ENCODE data around the gene RBM38.
"Not testable (repeated sequence)": the region's sequence is repeated elsewhere in the genome, so short reads cannot be mapped to it uniquely, and the experiment has no call there.

The RBM38 gene

DNA sequence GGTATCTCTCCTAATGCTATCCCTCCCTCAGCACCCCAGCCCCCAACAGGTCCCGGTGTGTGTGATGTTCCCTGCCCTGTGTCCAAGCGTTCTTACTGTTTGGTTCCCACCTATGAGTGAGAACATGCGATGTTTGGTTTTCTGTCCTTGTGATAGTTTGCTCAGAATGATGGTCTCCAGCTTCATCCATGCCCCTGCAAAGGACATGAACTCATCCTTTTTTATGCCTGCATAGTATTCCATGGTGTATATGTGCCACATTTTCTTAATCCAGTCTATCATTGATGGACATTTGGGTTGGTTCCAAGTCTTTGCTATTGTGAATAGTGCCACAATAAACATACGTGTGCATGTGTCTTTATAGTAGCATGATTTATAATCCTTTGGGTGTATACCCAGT, 28.3 kb downstream of the RBM38 start:
- not testable (repeated sequence) for DNase-seq (ENCODE audit: low read depth)

DNA sequence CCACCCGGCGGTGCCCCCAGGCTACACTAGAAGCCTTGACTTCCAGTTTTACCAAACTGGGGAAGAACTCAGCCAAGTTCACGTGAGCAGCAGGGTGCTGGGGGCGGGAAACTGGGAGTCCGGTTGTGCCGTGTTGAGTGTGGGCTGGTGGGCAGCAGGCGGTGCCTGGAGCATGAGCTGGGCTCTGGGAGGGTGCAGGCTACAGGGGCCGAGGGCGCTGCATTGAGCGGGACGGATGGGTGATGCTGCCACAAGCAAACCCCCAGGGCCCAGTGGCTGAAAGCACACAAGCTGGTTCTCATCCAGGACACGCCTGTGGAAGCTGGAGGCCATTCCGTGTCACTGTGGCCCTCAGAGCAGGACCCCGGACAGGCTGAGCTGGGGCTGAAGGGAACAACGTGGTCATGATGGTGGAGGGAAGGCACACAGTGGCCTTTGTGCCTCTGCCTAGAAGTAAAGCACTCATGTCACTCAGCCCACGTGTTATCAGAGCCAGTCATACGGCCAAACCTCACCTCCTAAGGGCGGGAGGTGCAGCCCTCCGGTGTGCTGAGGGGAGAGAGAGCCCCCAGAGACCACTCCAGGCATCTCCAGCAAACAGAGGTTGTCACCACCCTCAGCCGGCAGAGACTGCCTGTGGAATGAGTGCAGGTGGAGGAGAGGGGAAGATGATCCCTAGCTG, 29.5 kb downstream of the RBM38 start:
- no peak for DNase-seq (ENCODE audit: low read depth)

DNA sequence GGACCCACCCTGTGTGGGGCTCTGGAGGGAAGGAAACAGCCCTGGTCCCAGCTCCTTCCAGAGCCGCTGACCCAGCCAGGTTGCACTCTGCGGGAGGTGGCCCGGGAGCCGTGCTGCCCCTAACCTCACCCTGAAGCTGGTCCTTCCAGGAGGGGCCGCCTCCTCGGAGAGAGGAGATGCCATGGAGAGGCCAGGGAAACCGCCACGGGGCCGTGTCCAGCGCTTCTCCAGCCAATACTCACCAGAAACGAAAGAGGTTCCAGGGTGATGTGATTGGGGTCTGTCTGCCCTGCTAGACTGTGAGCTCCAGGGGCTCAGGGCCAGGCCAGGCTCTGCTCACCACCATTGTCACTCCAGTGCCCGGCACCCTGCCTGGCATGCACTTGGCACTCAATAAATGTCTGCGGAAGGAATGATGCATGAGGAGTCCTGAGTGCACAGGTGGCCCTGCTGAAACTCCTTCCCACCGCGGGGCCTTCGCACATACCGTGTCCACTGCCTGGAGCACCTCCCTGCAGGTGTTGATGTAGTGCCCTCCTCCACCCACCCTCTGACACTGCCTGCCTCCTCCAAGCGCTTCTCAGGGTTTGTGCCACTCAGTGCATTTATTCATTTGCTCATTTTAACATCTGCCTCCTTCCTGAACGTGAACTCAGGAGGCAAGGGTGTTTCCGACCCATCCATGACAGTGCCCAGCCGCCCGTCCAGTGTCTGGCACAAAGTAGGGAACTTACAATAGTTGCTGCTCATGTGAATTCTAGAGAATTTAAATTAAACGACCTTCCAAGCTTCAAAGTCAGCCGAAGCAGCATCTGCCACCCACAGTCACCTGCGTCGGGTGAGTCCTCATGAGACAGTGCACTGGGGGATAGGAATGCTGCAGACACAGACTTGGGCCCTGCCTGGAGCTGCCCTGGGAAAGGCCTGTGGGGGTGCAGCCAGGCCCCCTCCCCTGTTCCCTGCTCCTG, 30.3 kb downstream of the RBM38 start:
- no peak for DNase-seq (ENCODE audit: low read depth)

DNA sequence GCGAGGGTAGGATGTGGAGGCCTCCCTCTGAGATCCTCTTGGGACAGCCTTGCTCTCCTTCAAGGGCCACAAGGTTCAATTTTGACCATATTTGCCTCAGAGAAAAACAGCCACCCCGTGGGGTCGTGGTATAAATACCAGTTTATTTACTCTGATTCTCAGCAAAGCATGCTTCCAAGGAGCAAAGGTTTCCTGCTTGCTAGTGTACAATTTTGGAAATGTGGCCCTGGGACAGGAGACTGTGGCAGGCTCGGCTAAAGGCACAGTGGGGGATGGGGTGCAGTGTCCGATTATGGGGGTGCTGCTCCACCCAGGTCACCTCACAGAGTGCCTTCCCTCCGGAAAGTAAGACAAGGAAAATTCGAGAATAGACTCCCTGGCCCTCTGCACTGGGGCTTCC, 31.1 kb downstream of the RBM38 start:
- DNase-seq (ENCODE audit: low read depth), result no peak

DNA sequence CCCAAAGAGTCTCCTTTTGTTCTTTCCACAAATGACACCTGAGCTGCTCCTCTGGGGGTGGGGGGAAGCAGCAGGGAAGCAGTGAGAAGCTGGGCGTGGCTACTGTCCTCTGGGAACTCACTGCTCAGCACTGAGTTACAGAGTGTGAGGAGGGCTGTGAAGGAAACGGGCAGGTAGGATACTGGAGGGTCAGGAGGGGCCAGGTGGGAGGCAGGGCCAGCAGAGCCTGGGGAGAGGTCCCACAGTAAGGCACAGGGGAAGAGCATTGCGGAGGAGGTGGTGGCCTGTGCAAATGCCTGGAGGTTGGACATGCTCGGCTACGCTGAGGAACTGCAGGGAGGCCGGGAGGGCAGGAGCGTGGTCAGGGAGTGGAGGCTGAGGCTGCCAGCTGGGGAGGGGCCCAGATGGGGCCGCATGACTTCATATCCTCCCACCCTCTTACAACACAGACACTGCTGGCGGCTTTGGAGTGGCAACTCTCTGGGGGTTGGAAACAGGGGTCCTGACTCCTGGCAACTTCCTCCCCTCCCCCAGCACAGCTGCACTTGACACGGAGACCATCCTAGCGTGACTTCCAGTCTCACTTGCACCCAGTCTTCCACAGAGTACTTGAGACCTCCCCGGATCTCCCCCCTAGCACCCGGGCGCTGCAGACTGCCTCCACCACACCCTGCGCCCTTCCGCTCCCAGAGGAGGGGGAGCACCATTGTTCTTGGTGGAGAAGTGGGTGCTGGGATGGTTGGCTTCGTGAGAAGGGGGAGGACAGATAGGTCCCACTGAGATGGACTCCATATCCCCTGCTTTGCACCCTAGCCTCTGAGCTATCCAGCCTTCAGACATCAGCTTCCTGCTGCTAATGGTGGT, 34.2 kb downstream of the RBM38 start:
- DNase-seq (ENCODE audit: low read depth), result no peak

DNA sequence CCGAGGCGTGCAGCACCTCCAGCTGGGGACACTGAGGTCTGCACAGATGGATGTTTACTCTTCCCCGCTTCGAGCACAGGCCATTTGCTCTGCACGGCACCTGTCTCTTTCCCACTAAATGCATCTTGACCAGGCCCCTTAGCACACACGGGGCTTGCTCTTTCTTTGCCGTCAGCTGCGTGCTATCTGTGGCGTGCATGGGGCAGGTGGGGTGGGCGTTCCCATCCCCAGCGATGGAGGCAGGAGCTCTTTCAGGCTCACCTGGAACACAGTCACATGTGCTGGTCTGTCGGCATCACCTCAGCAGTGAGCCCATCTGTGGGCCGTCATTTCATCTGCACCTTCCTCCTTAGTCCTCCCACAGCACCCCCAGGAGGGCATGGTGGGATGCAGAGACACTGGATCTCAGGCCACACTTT, 35.1 kb downstream of the RBM38 start:
- DNase-seq (ENCODE audit: low read depth), result no peak

DNA sequence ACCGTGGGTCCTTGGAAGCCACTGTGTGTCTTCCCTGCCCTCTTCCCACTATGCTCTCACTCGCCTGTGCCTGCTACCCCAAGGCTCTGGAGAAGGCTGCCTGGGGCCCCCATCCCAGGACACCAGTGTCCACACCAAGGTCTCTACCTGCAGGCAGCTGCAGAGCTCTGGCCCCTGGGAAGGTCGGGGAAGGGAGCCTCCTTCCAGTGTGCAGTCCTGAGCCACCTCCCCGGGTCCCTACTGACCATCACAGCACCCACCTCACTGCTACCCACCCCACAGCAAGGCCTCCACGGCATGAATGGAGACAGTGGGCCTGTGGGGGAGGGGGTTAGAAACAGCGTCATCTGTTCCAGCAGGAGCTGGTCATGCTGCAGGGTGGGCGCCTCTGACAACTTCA, 35.6 kb downstream of the RBM38 start:
- DNase-seq (ENCODE audit: low read depth), result no peak

DNA sequence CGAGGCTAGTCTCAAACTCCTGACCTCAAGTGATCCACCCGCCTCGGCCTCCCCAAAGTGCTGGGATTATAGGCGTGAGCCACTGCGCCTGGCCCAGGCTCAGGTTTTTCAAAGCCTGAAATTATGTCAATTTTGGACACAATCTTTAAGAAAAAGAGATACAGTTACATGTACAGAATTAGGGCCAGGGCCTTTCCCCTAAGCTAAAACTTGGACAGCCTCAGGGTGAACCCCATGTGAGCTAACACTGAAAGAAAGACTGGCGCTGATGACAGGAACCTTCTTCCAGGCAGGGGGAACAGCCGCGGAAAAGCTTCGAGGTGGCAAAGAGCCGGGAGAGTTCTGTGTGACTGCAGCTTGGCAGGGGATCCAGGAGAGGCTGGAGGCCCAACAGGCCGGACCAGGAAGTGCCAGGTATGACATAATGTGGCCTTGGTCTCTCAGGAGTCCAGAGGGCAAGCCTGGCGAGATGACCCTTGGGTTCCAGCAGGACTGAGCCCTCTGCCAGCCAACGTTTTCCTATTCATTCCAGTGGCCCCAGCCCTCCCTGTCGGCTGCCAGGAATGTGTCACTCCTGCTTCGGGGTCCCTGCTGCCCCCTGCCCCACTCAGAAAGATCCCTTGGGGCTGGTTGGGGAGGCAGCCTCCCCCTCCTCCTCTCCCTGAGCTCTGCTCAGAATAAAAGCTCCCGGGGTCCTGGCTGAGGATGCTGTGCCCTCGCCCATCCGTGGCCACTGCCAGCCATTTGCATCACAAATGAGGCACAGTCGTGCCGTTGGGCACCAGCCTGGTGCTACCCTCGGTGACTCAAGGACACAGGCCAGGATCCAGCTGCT, 37.3 kb downstream of the RBM38 start:
- no peak for DNase-seq (ENCODE audit: low read depth)

DNA sequence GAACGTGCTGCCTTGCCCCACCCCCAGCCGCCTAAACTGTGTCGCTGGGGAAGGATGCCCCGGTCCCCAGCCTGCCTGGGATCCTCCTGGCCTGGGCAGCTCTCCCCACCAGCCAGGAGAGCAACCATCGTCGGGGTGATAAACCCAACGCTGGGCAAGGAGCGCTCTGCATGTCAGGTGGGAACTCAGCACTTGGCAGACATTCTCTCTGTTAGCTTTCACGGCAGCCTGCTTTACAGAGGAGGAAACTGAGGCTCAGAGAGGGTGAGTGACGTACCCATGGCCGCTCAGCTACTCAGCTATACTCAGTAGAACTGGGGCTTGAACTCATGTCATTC, 37.9 kb downstream of the RBM38 start:
- no peak for DNase-seq (ENCODE audit: low read depth)

DNA sequence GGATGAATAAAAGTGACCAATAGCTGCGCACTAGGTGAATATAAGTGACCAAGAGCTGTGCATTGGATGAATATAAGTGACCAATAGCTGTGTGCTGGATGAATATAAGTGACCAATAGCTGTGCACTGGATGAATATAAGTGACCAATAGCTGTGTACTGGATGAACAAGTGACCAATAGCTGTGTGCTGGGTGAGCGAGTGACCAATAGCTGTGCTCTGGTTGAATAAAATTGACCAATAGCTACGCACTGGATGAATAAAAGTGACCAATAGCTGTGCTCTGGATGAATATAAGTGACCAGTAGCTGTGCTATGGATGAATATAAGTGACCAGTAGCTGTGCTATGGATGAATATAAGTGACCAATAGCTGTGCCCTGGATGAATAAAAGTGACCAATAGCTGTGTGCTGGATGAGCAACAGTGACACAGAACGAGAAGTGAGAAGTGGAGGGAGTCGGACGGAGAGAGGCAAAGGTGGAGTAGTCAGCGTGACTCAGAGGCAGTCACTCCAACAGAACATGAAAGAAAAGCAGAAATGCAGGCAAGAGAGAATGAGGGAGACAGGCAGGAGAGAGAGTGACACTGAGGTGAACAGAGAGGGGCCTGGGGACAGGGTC, 38.5 kb downstream of the RBM38 start:
- no peak for DNase-seq (ENCODE audit: low read depth)

DNA sequence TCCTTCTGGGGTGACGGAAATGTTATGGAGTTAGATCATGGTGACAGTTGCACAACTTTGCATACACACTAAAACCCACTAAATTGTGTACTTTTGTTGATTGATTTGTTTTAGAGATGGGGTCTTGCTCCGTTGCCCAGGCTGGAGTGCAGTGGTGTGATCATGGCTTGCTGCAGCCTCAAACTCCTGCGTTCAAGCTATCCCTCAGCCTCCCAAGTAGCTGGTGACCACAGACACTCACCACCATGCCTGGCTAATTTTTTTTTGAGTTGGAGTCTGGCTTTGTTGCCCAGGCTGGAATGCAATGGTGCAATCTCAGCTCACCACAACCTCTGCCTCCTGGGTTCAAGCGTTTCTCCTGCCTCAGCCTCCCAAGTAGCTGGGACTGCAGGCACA, 39.0 kb downstream of the RBM38 start:
- not testable (repeated sequence) for DNase-seq (ENCODE audit: low read depth)

DNA sequence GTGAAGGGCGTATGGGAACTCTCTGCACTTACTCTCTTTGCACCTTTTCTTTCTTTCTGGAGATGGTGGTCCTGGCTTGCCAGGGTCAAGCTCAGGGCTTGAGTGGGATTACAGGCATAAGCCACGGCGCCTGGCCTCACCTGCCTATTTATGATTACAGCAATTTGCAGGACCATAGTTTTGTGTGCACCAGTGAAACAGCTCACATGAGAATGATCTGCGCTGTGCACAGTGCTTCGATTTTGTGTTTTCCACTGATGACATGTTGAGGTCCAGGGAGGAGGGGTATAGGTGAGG, 40.3 kb downstream of the RBM38 start:
- DNase-seq (ENCODE audit: low read depth), result no peak

DNA sequence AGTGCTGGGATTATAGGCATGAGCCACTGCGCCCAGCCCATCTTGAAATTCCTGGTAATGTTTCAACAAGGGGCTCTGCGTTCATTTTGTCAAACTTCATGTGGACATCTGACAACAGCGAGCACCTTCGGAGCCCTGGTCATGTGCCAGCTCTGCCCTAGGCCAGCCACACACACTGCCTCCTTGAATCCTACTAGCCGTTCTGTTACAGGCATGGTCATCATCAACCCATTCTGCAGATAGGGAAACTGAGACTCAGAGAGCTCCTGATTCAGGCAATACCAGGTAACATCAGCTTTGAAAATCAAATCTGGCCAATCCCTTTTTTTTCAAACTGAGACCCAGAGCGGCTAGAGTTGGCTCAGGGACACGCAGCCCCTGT, 41.3 kb downstream of the RBM38 start:
- DNase-seq (ENCODE audit: low read depth), result no peak

DNA sequence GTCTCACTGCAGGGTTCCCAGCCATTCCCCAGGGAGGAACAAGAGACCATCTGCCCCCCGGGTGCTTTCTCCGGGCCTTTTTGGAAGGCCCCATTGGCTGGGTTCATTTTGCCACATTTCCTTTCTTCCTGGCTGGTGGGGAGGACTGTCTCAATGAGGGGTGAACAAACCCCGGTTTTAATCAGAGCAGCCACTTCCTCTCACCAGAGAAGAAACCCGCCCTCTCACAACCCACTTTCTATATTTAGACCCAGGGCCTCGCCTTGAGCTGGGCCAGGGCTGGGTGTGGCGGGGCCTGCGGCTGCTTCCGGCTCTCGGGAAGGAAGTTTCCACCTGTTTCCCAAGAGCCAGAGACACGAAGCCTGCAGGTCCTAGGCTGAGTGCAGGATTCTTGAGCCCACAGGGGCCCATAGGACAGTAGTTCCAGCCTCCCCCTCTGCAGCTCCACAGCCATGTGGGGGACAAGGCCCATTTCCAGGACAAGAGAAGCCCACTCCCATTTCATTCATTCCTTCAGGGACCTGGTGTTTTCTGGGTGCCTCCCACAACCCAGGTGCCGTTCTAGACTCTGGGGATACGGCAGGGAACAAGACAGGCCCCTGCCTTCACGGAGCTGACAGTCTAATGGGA, 41.8 kb downstream of the RBM38 start:
- DNase-seq (ENCODE audit: low read depth), result no peak

DNA sequence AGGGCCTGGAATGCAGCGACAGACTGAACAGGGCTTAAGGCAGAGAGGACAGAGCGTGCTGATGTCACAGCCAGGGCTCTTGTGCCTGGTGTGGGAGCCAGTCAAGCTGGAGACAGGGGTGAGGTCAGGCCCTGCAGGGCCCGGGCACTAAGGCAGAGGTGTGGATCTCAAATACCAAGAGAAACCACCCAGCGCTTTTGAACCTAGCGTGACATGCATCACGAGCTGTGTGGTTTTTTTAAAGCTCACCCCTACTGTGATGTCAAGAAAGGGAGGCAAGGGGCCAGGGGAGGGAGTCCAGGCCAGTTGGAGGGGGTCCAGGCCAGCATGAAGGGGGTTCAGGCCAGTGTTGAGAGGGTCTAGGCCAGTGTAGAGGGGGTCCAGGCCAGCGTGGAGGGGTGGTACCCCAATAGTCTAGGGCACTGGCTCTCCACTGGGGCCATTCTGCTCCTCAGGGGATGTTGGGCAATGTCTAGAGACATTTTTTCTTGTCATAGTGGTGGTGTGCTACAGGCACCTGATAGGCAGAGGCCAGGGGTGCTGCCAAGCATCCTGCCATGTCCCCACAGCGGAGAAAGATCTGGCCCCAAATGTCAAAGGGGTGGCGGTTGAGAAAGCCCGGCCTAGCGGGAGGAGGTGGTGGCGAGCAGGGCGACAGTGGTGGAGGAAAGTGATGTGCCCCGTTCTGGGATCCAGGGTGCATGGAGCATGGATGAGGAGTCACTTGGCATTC, 42.6 kb downstream of the RBM38 start:
- no peak for DNase-seq (ENCODE audit: low read depth)

DNA sequence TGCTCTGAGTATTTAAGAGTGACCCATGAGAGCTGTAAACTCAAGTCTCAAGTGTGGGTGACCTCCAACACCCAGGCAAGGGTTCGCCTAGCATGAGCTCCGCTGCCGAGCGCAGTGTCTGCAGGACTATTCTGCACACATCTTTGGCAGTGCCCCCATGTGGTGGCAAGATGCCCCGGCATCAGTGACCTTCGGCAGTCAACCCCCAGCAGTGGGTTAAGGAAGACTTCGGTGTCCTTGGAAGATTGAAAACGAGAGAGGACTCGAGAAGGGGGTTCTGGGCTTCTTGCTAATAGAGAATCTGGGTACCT, 43.1 kb downstream of the RBM38 start:
- DNase-seq (ENCODE audit: low read depth), result no peak

DNA sequence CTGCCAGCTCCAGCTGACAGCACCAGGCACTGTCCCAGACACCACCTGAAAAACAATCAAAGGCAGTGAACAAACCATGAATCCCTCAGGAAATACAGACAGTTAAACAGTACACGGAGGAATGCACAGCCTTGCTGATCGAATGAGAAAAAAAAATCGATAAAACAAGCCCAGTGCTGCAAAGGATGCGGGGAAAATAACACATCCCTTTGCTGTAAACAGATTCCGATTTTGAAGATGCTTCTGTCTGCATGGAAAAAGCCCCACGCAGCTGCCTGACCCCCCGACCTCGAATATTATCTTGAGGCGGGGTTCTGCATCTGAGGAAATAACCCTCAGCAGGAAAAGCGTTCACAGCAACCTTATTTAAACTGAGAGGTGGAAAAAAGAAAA, 43.9 kb downstream of the RBM38 start:
- no peak for DNase-seq (ENCODE audit: low read depth)

DNA sequence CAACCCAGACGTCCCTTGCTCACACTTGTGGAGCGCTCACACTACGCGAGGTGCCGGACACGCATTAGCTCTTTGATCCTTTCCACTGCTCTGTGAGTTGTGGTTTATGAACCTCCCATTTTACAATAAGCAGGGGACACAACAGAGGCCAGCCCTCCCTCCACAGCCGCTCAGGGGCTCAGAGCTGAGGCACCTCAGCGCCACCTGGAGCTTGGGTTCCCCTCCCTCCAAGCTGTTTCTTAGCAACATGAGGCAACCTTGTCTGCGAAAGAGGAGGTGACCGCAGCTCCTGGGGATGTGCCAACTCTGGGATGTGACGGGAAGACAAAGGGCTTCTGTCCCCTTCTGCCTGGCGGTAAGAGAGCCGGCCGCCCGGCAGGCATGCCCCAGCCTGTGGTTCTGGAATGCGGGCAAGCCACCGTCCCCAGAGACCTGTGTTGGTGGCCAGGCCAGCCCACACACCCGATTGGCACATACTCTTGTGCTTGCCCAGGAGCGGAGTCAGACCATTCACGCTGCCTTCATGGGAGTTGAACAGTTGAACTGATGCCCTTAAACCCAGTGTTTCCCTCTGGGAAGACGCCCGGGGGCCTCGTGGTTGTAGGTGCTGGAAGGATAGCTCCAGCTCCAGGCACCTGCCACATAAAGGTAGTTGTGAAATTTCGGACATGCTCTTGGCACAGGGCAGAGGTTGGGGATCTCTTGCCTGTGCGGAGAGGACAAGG, 44.5 kb downstream of the RBM38 start:
- DNase-seq (ENCODE audit: low read depth), result no peak

DNA sequence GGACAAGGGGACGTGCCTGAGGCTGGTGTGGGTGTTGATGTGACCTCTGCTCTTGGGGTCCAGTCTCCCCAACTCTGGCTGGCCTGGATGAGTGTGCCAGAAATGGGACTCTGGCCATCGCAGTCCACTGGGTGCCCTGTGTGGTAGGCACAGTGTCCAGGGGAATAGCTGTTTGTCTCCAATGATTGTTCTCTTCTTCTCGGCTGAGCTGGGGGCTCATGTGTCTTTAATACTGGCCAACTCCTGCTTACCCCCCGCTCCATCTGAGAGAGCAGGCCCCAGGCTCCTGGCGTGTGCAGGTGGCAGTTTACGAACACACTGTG, 45.0 kb downstream of the RBM38 start:
- no peak for DNase-seq (ENCODE audit: low read depth)

DNA sequence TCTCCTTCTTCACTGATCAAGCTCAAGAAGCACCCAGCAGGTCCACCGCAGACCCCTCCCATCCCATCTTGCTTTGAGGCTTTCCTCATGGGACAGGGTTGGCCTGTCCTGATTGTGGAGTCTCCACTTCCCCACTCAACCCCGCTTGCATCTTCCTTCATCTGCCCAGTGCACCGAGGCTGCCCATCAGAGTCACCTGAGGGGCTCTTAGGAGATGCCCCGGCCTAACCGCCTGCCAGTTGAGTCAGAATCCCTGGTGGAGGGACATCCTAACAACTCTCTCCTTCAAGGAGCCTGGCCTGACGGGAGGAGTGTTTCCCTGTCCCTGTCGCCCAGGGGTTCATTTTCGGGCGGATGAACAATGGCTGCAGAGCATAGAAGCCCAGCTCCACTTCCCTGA, 46.1 kb downstream of the RBM38 start:
- DNase-seq (ENCODE audit: low read depth), result no peak

Measured in GM04504 (cell line).